Astrocyte of the spinal cord (primary cell): ENCODE data around the gene NIPAL3.

Experiments used
- DNase-seq: peaks from one replicate; pipeline ENCODE4 v3.0.0; 2011; ENCODE audit warnings: low read depth, low spot score
- H3K4me3 ChIP-seq: 2 replicates; pipeline ENCODE4 v1.5.1; 2011; ENCODE audit warnings: low read depth, mild to moderate bottlenecking, low read length, moderate library complexity
- in situ Hi-C: cut with HindIII; loops from 2 replicates; pipeline ENCODE4 v1.10.0; 2017; ENCODE audit warnings: low sequenced_read_pairs
- TF ChIP-seq, protein P1 (sequence below): IDR thresholded peaks from 2 replicates; pipeline ENCODE4 v1.5.1; 2012; ENCODE audit warnings: low read depth, mild to moderate bottlenecking, low read length, inconsistent platforms

NIPAL3 gene

DNA sequence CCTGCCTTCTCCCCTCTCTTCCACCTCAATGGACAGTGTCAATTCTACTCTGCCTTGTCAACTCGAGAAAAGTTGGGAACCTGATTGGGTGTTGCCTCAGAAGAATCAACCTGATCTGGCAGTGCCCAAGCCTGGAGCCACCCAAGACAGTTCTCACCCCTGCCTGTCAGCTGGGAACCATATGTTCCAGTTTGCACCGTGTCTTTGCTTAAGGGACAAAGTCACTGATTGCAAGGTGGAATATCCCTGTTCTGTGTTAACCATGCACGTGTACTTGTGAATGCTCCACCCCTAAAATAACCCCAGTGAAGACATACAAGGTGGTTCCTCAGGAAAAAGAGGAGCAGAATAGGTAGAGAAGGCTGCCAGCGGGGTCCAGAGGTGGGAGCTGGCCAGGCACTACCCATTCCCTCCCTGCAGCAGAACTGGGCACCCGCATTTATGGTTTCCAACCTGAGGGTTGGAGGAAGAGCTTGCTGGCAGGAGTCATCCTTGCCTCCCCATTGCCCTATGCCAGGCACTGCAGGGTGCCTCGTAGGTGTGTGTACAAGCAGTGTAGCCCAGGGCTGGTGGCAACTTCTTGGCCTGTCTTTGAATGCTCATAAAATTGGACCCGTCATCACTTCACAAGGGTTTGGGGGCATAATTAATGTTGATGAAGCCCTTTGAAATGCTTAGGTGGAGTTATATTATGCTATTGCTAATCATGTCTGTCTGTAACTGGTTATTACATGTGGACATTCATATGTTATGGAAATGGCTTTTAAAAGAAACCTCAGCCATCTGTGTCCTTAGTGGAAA is 11.3 kb downstream of the NIPAL3 start:
- TF ChIP-seq, protein P1, sequence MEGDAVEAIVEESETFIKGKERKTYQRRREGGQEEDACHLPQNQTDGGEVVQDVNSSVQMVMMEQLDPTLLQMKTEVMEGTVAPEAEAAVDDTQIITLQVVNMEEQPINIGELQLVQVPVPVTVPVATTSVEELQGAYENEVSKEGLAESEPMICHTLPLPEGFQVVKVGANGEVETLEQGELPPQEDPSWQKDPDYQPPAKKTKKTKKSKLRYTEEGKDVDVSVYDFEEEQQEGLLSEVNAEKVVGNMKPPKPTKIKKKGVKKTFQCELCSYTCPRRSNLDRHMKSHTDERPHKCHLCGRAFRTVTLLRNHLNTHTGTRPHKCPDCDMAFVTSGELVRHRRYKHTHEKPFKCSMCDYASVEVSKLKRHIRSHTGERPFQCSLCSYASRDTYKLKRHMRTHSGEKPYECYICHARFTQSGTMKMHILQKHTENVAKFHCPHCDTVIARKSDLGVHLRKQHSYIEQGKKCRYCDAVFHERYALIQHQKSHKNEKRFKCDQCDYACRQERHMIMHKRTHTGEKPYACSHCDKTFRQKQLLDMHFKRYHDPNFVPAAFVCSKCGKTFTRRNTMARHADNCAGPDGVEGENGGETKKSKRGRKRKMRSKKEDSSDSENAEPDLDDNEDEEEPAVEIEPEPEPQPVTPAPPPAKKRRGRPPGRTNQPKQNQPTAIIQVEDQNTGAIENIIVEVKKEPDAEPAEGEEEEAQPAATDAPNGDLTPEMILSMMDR = no peak
- DNase-seq = no peak
- in situ Hi-C loops = no loop called here
- no peak overlapping the region for H3K4me3 ChIP-seq

DNA sequence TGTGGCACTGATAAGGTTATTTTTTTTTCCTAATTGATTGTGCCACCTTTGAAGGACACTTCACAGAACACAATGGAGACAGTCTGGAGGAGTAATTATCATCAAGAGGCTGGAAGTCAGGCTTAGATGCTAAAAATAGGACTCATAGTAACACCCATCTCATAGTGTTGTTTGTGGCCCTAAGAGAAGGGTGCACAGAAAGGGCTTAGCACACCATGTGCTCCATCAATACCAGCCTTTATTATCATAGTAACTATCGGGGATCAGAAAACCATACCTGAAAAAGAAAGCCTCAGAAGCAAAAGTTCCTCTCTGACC is 11.9 kb downstream of the NIPAL3 start:
- DNase-seq = no peak
- TF ChIP-seq, protein P1 = no peak
- in situ Hi-C loops = no loop called here
- no peak overlapping the region for H3K4me3 ChIP-seq

DNA sequence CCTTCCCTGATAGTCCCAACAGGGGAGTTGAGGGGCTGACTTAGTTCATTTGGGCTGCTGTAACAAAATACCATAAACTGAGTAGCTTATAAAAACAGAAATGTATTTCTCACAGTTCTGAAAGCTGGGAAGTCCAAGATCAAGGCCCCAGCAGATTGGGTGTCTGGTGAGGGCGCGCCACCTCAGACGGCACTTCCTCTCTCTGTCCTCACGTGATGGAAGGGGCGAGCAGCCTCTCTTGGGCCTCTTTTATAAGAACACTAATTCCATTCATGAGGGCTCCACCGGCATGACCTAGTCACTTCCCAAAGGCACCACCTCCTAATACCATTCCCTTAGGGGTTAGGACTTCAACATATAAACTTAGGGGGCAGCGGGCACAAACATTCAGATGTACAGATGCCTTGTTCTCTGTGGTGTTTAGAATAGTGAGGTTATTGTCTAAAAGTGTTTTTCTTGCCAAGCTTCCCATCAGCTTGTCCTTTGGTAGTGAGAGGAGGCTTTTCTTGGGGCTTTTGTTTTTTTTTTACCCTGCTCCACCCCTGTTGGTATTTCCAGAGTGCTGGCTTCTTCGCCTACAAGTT is 20.3 kb downstream of the NIPAL3 start:
- TF ChIP-seq, protein P1 = no peak
- in situ Hi-C loops = no loop called here
- H3K4me3 ChIP-seq = no peak overlapping the region
- no peak for DNase-seq

DNA sequence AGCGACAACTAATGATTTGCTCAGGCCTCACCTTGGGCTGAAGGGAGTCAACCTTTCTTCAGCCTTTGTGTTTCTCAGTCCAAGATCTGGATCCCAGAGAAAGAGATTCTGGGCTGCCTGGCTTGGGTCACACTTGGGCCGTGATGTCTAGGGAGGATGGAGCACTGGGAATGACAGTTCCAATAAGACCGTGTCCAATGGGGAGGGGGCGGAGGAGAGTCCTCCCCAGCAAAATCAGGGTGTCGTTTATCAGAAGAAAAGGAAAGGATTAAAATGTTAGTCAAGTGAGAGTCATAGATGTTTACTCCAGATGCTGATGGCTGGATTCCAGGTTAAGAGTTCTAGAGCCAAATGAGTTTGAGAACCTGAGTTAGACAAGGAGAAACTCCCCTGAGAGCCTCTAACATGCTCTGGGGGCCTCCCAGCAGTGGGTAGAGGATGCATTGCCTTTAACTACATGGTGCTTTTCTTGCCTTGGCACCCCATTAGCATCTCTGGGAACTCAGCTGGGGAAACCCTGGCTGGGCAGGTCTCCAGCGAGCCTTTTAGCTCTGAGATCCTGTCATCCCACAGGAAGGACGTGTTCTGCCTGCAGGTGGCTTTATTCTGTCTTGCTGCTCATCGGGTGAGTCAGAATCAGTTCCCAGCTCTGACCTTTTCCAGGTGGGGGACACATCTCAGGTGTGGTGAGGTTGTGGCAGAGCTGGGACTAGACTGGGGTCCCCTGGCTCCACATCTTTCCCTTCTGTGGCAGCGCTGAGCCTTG is 22.2 kb downstream of the NIPAL3 start:
- no peak overlapping the region for H3K4me3 ChIP-seq
- peak; percentile 9 for DNase-seq
- TF ChIP-seq, protein P1 = no peak
- in situ Hi-C loops = no loop called here

DNA sequence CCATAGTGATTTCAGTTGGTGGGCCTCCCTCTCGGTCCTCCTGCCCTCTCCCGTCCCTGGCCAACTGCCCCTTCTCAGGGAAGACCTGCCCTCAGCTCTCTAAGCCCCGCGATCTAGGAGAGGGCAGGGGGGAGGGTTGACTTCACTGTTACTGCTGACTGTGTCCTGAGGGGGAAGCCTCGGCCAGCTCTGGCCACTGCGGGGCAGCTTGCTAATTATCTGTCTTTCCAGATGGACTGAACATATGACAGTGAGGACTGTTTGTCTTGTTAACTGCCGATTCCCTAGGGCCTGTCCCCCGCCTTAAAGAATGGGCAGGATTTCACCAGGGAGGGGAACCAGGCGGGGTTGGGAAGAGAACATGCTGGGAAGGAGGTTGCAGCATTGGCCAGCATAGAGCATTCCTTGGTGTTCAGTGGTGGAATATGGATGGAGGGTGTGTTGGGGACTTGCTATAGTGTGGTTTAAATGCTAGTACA is 22.9 kb downstream of the NIPAL3 start:
- TF ChIP-seq, protein P1 = no peak
- DNase-seq = peak; percentile 5
- in situ Hi-C loops = no loop called here

DNA sequence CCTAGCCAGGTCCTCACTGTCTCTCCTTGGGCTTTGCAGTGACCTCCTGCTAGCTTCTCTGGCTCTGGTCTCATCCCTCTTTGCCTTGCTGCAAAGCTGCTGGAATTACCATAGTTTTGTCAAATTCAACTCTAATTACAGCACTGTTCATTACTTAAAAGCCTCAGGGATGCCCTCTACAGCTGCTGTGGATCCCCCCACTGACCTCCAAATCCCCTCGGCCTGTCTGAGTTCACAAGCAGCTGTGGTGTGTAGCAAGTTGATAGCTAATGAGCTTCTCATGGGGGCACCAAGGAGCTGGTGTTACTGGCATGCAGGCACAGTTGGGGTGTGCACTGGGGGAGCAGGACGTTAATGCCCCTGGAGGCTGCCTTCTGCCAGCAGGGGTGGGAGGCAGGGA is 24.8 kb downstream of the NIPAL3 start:
- in situ Hi-C loops = no loop called here
- TF ChIP-seq, protein P1 = no peak
- H3K4me3 ChIP-seq = no peak overlapping the region
- no peak for DNase-seq

More for the DNA sequence above, 22.9 kb downstream of the NIPAL3 start:
- H3K4me3 ChIP-seq = no peak overlapping the region
